Adrenal gland (tissue), 12 donors: Measurements from ENCODE around the gene EZH2. TPM values are rescaled to one million over a fixed set of nuclear protein-coding genes. Genes with fewer than 3 reads are reported as not detected.

Source experiments
- DNase-seq, 7 donors: peaks; one replicate each; pipeline ENCODE4 v3.0.0-alpha.2; 2019 to 2020
- H3K27ac ChIP-seq, 5 donors: fragments of 200-600 bp; sonication (generic) in 4 of 5; 1 replicate in 3 of 5; 2 replicates in 2 of 5; pipeline versions ENCODE4 v1.5.1 to v1.8.0; 2016 to 2020; ENCODE audit warnings: mild to moderate bottlenecking in 1 of 5
- H3K27me3 ChIP-seq: fragments of 200-600 bp; 2 replicates; pipeline ENCODE4 v1.8.0; 2021
- H3K36me3 ChIP-seq, 2 donors: fragments of 200-600 bp; replicated peaks in 1 of 2; 1 replicate in 1 of 2; 2 replicates in 1 of 2; pipeline versions ENCODE4 v1.5.1 to v1.8.0; 2018 to 2022
- H3K4me1 ChIP-seq, 2 donors: fragments of 200-600 bp; replicated peaks in 1 of 2; 1 replicate in 1 of 2; 2 replicates in 1 of 2; pipeline versions ENCODE4 v1.5.1 to v1.8.0; 2018 to 2021
- H3K4me3 ChIP-seq, 4 donors: fragments of 200-600 bp; sonication (generic) in 3 of 4; one replicate each; pipeline ENCODE4 v1.5.1; 2016 to 2018
- H3K9me3 ChIP-seq, 3 donors: fragments of 200-600 bp; sonication (generic) in 1 of 3; replicated peaks in 1 of 3; 1 replicate in 2 of 3; 2 replicates in 1 of 3; pipeline versions ENCODE4 v1.5.1 to v1.8.0; 2016 to 2021
- POLR2A ChIP-seq, 2 donors: fragments of 450-650 bp; IDR thresholded peaks; one replicate each; pipeline ENCODE4 v1.6.1; 2017; ENCODE audit warnings: antibody characterized with exemption in 2 of 2, mild to moderate bottlenecking in 2 of 2, moderate library complexity in 1 of 2
- whole genome bisulfite sequencing, 4 donors: extraction: QIAGEN DNeasy Blood & Tissue Kit in 2 of 4; methylation state at CpG; one replicate each; pipeline versions ENCODE4 v1.1.5 to v1.1.7; 2013 to 2017; 5-methylcytosine and 5-hydroxymethylcytosine counted together
- intact Hi-C, 2 donors: fragments of 100-400 bp; cut with DNase I; formaldehyde crosslinking; loops; one replicate each; pipeline versions ENCODE4 v1.14.1 to v1.15.0; 2022 to 2023
- polyA plus RNA-seq, 3 donors: library from polyadenylated mRNA; stranded (reverse); fragments of 200-250 nt in 2 of 3; fragments of 350-450 nt in 1 of 3; fragmentation: Illumina TruSeq in 1 of 3; extraction: RNeasy Lipid Tissue Mini Kit (QIAGEN cat#74804) in 1 of 3; gene quantifications; one replicate each; pipeline ENCODE4 v1.2.3, GENCODE V29; 2013 to 2014
- total RNA-seq, 9 donors: library from RNA; depleted of rRNA in 4 of 9; stranded (reverse); fragments of >200 nt in 4 of 9; fragments of 120-200 nt in 1 of 9; fragmentation: NEBNext Ultra II Directional in 1 of 9; extraction: Animal tissue kit (Norgen Biotek cat#: 25700) in 1 of 9; gene quantifications; one replicate each; pipeline versions ENCODE4 v1.1.0 to v1.2.4, GENCODE V29; 2013 to 2023
- TF ChIP-seq, protein P1 (sequence below), 6 experiments: fragments of 450-650 bp in 4 of 6; fragments of 200-600 bp in 2 of 6; sonication (generic) in 1 of 6; IDR thresholded peaks; 1 replicate in 5 of 6; 2 replicates in 1 of 6; pipeline versions ENCODE4 v1.5.1 to v1.8.0; 2016 to 2021; ENCODE audit warnings: antibody characterized with exemption in 6 of 6, mild to moderate bottlenecking in 2 of 6, moderate library complexity in 1 of 6
- donor health status: healthy with polysubstance abuse.
- donor health status: Bipolar disorder and iron deficiency.
- donor health status: DM: yes; HTN: yes; CAD: no.
- donor health status: DM: no; HTN: no; CAD: no.
- donor health status: DM: no; HTN: no; CAD: no.
- donor health status: DM: yes; HTN: yes; CAD: no.

Gene EZH2
- total and polyA plus RNA-seq, 12 donors, result 0.61 to 11.6 (median 2.3) TPM

DNA sequence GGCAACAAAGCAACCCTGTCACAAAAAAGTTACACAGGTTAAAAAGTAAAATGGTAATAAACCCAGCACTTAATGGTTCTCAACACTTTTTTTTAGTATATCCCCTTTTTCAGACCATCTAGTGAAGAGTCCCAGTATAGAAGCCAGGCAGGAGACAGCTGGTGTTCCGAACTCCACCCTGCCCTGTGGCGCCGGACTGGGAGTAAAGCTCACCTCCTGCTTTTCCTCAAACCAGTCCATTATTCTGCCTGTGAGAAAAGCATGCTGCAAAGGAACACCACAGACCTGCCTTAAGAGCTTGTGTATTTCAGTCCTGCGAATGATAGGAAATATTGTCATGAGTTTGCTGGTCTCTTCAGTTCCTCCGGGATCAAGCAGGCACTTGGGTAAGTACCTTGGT, 81.0 kb downstream of the EZH2 start:
- 92 to 98% (median 95%) methylated on average over 5 of the region's 5 CpGs for WGBS, 4 donors
- no peaks in the 10 kb centered on the region for H3K9me3 ChIP-seq
- H3K36me3 ChIP-seq, result peaks cover 0 to 46% of the 10 kb centered on the region in 2 donors

GRCh38 chr7:148802101-148802493, 82.0 kb downstream of the EZH2 start:
- H3K4me3 ChIP-seq, result no peak overlapping the region
- no peaks in the 10 kb centered on the region for H3K27me3 ChIP-seq
- peaks cover 0 to 50% of the 10 kb centered on the region in 2 donors for H3K36me3 ChIP-seq
- H3K27ac ChIP-seq, result no peak overlapping the region
- no peaks in the 10 kb centered on the region for H3K4me1 ChIP-seq
- no peak for DNase-seq
- no peak for TF ChIP-seq POLR2A (IDR thresholded peaks at IDR 0.05)
- TF ChIP-seq, protein P1, sequence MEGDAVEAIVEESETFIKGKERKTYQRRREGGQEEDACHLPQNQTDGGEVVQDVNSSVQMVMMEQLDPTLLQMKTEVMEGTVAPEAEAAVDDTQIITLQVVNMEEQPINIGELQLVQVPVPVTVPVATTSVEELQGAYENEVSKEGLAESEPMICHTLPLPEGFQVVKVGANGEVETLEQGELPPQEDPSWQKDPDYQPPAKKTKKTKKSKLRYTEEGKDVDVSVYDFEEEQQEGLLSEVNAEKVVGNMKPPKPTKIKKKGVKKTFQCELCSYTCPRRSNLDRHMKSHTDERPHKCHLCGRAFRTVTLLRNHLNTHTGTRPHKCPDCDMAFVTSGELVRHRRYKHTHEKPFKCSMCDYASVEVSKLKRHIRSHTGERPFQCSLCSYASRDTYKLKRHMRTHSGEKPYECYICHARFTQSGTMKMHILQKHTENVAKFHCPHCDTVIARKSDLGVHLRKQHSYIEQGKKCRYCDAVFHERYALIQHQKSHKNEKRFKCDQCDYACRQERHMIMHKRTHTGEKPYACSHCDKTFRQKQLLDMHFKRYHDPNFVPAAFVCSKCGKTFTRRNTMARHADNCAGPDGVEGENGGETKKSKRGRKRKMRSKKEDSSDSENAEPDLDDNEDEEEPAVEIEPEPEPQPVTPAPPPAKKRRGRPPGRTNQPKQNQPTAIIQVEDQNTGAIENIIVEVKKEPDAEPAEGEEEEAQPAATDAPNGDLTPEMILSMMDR (IDR thresholded peaks at IDR 0.05), result no peak
- WGBS, 4 donors, result 94 to 99% (median 97%) methylated on average over 10 of the region's 10 CpGs
- H3K9me3 ChIP-seq, result no peaks in the 10 kb centered on the region
- intact Hi-C loops, result no loop called here

More for the DNA sequence above, 81.0 kb downstream of the EZH2 start:
- no peak overlapping the region for H3K27ac ChIP-seq
- intact Hi-C loops, result no loop called here
- no peak overlapping the region for H3K4me3 ChIP-seq
- H3K27me3 ChIP-seq, result no peaks in the 10 kb centered on the region
- DNase-seq, result no peak
- TF ChIP-seq, protein P1 (IDR thresholded peaks at IDR 0.05), result no peak
- no peak for TF ChIP-seq POLR2A (IDR thresholded peaks at IDR 0.05)
- H3K4me1 ChIP-seq, result no peaks in the 10 kb centered on the region

DNA sequence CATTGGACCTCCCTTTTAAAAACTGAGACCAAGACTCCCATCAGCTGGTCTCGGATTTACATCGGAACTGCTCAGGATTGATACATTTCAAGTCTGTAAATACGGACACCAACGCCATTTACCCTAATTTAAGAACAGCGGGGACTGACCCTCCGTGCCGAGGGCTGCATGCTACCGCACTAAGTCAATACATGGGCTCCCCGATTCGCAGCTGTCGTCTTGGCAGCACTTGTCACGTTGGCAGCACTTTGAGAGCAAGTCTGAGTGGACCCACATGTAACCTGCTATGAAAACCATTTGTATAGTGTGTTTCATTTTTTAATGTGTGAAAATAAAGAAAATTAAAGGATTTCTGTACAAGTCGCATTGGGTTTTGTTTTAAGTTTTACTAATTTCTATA, 83.4 kb downstream of the EZH2 start:
- H3K4me3 ChIP-seq, result no peak overlapping the region
- peaks cover 0 to 59% of the 10 kb centered on the region in 2 donors for H3K36me3 ChIP-seq
- H3K9me3 ChIP-seq, result no peaks in the 10 kb centered on the region
- no peaks in the 10 kb centered on the region for H3K4me1 ChIP-seq
- intact Hi-C loops, result no loop called here
- WGBS, 4 donors, result 92 to 95% (median 93%) methylated on average over 13 of the region's 13 CpGs
- H3K27ac ChIP-seq, result no peak overlapping the region
- no peak for DNase-seq
- TF ChIP-seq POLR2A (IDR thresholded peaks at IDR 0.05), result no peak
- TF ChIP-seq, protein P1 (IDR thresholded peaks at IDR 0.05), result no peak
- H3K27me3 ChIP-seq, result no peaks in the 10 kb centered on the region

DNA sequence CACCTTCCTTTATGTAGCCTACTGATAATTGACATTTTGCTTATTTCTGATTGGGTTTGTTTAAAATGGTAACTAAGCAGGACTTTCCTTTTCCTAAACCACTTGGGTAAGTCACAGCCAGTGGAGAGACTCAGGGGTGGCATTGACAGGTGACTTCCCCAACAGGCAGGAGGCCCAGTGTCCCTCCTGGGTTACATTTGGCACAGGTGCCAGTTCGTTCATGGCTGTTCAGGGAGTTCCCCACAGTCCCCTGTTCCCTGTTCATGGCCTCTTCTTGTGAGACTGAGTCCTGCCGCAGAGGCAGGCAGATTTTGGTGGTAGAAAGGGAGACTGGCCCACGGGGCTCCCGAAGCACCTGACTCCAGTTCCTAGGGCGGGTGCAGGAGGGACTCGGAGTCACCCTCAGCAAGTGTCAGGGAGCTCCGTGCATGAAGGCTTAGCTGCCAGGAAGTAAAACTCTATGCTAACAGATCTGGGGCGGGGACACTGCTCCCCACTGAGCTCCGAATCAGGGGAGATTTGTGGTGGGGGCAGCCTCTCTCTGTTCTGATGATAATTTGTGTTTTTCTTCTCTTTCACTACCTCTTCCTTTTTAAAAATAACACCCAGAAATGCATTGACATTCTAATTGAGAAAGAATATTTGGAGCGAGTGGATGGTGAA, 84.1 kb downstream of the EZH2 start:
- WGBS, 4 donors, result 78 to 85% (median 82%) methylated on average over 6 to 10 of the region's 10 CpGs
- TF ChIP-seq, protein P1 (IDR thresholded peaks at IDR 0.05), result no peak
- no peak for TF ChIP-seq POLR2A (IDR thresholded peaks at IDR 0.05)
- Histone ChIP-seq H3K27ac (no peak overlapping the region), H3K36me3 (peaks cover 0 to 63% of the 10 kb centered on the region in 2 donors), H3K4me3 (no peak overlapping the region), H3K27me3 (no peaks in the 10 kb centered on the region), H3K9me3 (no peaks in the 10 kb centered on the region), H3K4me1 (no peaks in the 10 kb centered on the region)
- intact Hi-C loops, result no loop called here
- no peak for DNase-seq
